ENCODE measurements around the gene NALCN. TPM values are rescaled to one million over a fixed set of nuclear protein-coding genes. Genes with fewer than 3 reads are reported as not detected.

Gene NALCN
- total RNA-seq, 3 donors from 2014 or later (not counting 1 experiment from before 2014, with no cell fraction given), result not detected

GRCh38 chr13:101267656-101268055, 148.7 kb downstream of the NALCN start:
- Mint-ChIP-seq H3K4me3 (no peak overlapping the region), H3K27ac (no peak overlapping the region), H3K4me1 (no peaks in the 10 kb centered on the region), H3K36me3 (no peaks in the 10 kb centered on the region), H3K27me3 (ENCODE audit: low read depth in 2 of 2) (no peaks in the 10 kb centered on the region), H3K9me3 (peaks cover 0 to 3% of the 10 kb centered on the region in 2 donors)
- Histone ChIP-seq H3K36me3 (ENCODE audit: control insufficient read depth, insufficient read depth, low read length) (no peaks in the 10 kb centered on the region), H3K27me3 (ENCODE audit: control insufficient read depth, insufficient read depth, low read length) (no peaks in the 10 kb centered on the region), H3K9me3 (ENCODE audit: control insufficient read depth, insufficient read depth, low read length) (no peaks in the 10 kb centered on the region), H3K4me3 (ENCODE audit: low read length) (no peak overlapping the region), H3K27ac (ENCODE audit: low read length) (no peak overlapping the region), H3K4me1 (ENCODE audit: control insufficient read depth, insufficient read depth, low read length) (no peaks in the 10 kb centered on the region)
- DNase-seq, result no peak
- intact Hi-C loops (cut with micrococcal nuclease), result no loop called here
- no peak for ATAC-seq
- TF ChIP-seq CTCF (IDR thresholded peaks at IDR 0.05), result no peak
- 91% methylated on average over 4 of the region's 5 CpGs for WGBS (ENCODE audit: insufficient coverage)

DNA sequence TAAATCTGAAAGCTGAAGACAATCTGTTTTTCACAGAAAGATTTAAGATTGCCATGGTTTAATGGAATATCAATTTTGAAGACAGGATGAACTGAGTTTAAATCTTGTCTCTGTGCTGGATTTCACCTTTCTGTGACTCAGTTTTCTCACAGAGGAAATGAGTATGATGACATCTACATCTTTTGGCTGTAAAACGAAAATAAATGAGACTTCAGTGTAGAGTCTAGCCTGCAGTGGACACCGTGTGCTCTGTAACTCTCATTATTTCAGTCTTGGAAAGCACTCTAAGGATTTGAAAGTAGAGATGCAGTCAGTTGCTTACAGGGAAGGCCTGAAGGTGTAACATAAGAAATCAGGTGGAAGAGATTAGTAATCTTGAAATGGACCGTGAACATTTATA, 150.4 kb downstream of the NALCN start:
- no peaks in the 10 kb centered on the region for H3K36me3 ChIP-seq (ENCODE audit: control insufficient read depth, insufficient read depth, low read length)
- no peak overlapping the region for H3K27ac Mint-ChIP-seq
- TF ChIP-seq CTCF (IDR thresholded peaks at IDR 0.05), result no peak
- no peaks in the 10 kb centered on the region for H3K4me1 Mint-ChIP-seq
- H3K27me3 Mint-ChIP-seq (ENCODE audit: low read depth in 2 of 2), result no peaks in the 10 kb centered on the region
- H3K27me3 ChIP-seq (ENCODE audit: control insufficient read depth, insufficient read depth, low read length), result no peaks in the 10 kb centered on the region
- H3K9me3 ChIP-seq (ENCODE audit: control insufficient read depth, insufficient read depth, low read length), result no peaks in the 10 kb centered on the region
- 55% methylated on average over 2 of the region's 3 CpGs for WGBS (ENCODE audit: insufficient coverage)
- H3K4me3 Mint-ChIP-seq, result no peak overlapping the region
- intact Hi-C loops (cut with micrococcal nuclease), result no loop called here
- H3K4me1 ChIP-seq (ENCODE audit: control insufficient read depth, insufficient read depth, low read length), result no peaks in the 10 kb centered on the region
- no peak overlapping the region for H3K4me3 ChIP-seq (ENCODE audit: low read length)
- peaks cover 0 to 3% of the 10 kb centered on the region in 2 donors for H3K9me3 Mint-ChIP-seq
- DNase-seq, result no peak
- no peak for ATAC-seq
- no peak overlapping the region for H3K27ac ChIP-seq (ENCODE audit: low read length)
- H3K36me3 Mint-ChIP-seq, result no peaks in the 10 kb centered on the region

- Mint-ChIP-seq H3K27ac (no peak overlapping the region), H3K36me3 (no peaks in the 10 kb centered on the region), H3K9me3 (peaks cover 0 to 3% of the 10 kb centered on the region in 2 donors), H3K4me1 (no peaks in the 10 kb centered on the region), H3K4me3 (no peak overlapping the region), H3K27me3 (ENCODE audit: low read depth in 2 of 2) (no peaks in the 10 kb centered on the region)
- Histone ChIP-seq H3K4me3 (ENCODE audit: low read length) (no peak overlapping the region), H3K4me1 (ENCODE audit: control insufficient read depth, insufficient read depth, low read length) (no peaks in the 10 kb centered on the region), H3K36me3 (ENCODE audit: control insufficient read depth, insufficient read depth, low read length) (no peaks in the 10 kb centered on the region), H3K9me3 (ENCODE audit: control insufficient read depth, insufficient read depth, low read length) (no peaks in the 10 kb centered on the region), H3K27ac (ENCODE audit: low read length) (no peak overlapping the region), H3K27me3 (ENCODE audit: control insufficient read depth, insufficient read depth, low read length) (no peaks in the 10 kb centered on the region)
- TF ChIP-seq CTCF (IDR thresholded peaks at IDR 0.05), result no peak
- intact Hi-C loops (cut with micrococcal nuclease), result no loop called here
- DNase-seq, result no peak
- WGBS (ENCODE audit: insufficient coverage), result 40% methylated on average over 2 of the region's 2 CpGs
- no peak for ATAC-seq
These were observed 151.4 kb downstream of the NALCN start for GRCh38 chr13:101264931-101265330.

DNA sequence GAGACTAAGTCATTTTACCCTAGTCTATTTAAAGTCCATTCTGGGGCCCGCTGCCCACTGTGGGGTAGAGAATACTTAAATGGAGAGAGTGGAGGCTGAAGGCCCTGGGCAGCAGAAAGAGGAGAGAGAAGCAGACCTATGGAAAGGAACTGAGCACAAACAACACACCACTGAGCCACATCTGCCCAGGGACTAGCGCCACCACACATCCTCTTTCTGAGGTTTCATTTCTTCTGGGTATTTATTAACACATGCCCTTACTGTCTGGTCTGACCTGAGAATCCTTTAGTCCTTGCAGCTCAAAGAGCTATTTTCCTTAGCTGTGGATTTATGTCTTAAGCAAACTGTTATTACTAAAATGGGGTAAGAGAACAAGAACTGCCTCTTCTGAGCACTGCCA, 154.0 kb downstream of the NALCN start:
- 56% methylated on average over 1 of the region's 2 CpGs for WGBS (ENCODE audit: insufficient coverage)
- no peak overlapping the region for H3K27ac ChIP-seq (ENCODE audit: low read length)
- intact Hi-C loops (cut with micrococcal nuclease), result no loop called here
- no peaks in the 10 kb centered on the region for H3K36me3 Mint-ChIP-seq
- H3K27ac Mint-ChIP-seq, result no peak overlapping the region
- H3K4me3 Mint-ChIP-seq, result no peak overlapping the region
- no peaks in the 10 kb centered on the region for H3K36me3 ChIP-seq (ENCODE audit: control insufficient read depth, insufficient read depth, low read length)
- H3K4me1 ChIP-seq (ENCODE audit: control insufficient read depth, insufficient read depth, low read length), result no peaks in the 10 kb centered on the region
- no peaks in the 10 kb centered on the region for H3K27me3 ChIP-seq (ENCODE audit: control insufficient read depth, insufficient read depth, low read length)
- H3K9me3 Mint-ChIP-seq, result no peaks in the 10 kb centered on the region
- no peak for ATAC-seq
- no peak overlapping the region for H3K4me3 ChIP-seq (ENCODE audit: low read length)
- no peaks in the 10 kb centered on the region for H3K4me1 Mint-ChIP-seq
- H3K9me3 ChIP-seq (ENCODE audit: control insufficient read depth, insufficient read depth, low read length), result no peaks in the 10 kb centered on the region
- no peak for TF ChIP-seq CTCF (IDR thresholded peaks at IDR 0.05)
- DNase-seq, result no peak
- H3K27me3 Mint-ChIP-seq (ENCODE audit: low read depth in 2 of 2), result no peaks in the 10 kb centered on the region

All from natural killer cell (primary cell).